ENCODE results near the gene P2RX6.
"Not testable (repeated sequence)": the region's sequence is repeated elsewhere in the genome, so short reads cannot be mapped to it uniquely, and the experiment has no call there.

Gene P2RX6

GRCh38 chr22:21052715-21053459 is 37.9 kb downstream of the P2RX6 start:
- Histone ChIP-seq H3K4me3 (no peak overlapping the region), H3K9me3 (no peaks in the 10 kb centered on the region), H3K27me3 (peaks cover 0 to 30% of the 10 kb centered on the region in 2 donors), H3K36me3 (no peaks in the 10 kb centered on the region), H3K27ac (no peak overlapping the region), H3K4me1 (no peaks in the 10 kb centered on the region)
- no peak for DNase-seq
- intact Hi-C loops (cut with DNase I; ENCODE audit: low total_unique reads) = no loop called here
- no peak for TF ChIP-seq CTCF (IDR thresholded peaks at IDR 0.05)

- no peaks in the 10 kb centered on the region for H3K36me3 ChIP-seq
- H3K27me3 ChIP-seq = peaks cover 0 to 30% of the 10 kb centered on the region in 2 donors
- H3K27ac ChIP-seq = no peak overlapping the region
- no peaks in the 10 kb centered on the region for H3K4me1 ChIP-seq
- no peaks in the 10 kb centered on the region for H3K9me3 ChIP-seq
- TF ChIP-seq CTCF (IDR thresholded peaks at IDR 0.05) = no peak
- no peak for DNase-seq
- H3K4me3 ChIP-seq = no peak overlapping the region
- intact Hi-C loops (cut with DNase I; ENCODE audit: low total_unique reads) = no loop called here
These were observed 39.2 kb downstream of the P2RX6 start for GRCh38 chr22:21054046-21054713.

GRCh38 chr22:21054714-21055563 is 40.0 kb downstream of the P2RX6 start:
- H3K27ac ChIP-seq = no peak overlapping the region
- no peak for TF ChIP-seq CTCF (IDR thresholded peaks at IDR 0.05)
- no peaks in the 10 kb centered on the region for H3K9me3 ChIP-seq
- H3K36me3 ChIP-seq = no peaks in the 10 kb centered on the region
- intact Hi-C loops (cut with DNase I; ENCODE audit: low total_unique reads) = no loop called here
- H3K4me3 ChIP-seq = no peak overlapping the region
- no peaks in the 10 kb centered on the region for H3K4me1 ChIP-seq
- peaks cover 0 to 30% of the 10 kb centered on the region in 2 donors for H3K27me3 ChIP-seq
- no peak for DNase-seq

GRCh38 chr22:21055564-21055834 is 40.5 kb downstream of the P2RX6 start:
- Histone ChIP-seq H3K27me3 (peaks cover 0 to 30% of the 10 kb centered on the region in 2 donors), H3K27ac (no peak overlapping the region), H3K4me3 (no peak overlapping the region), H3K36me3 (no peaks in the 10 kb centered on the region), H3K4me1 (no peaks in the 10 kb centered on the region), H3K9me3 (no peaks in the 10 kb centered on the region)
- no peak for TF ChIP-seq CTCF (IDR thresholded peaks at IDR 0.05)
- DNase-seq = no peak
- intact Hi-C loops (cut with DNase I; ENCODE audit: low total_unique reads) = no loop called here

- Histone ChIP-seq H3K27ac (no peak overlapping the region), H3K9me3 (no peaks in the 10 kb centered on the region), H3K36me3 (no peaks in the 10 kb centered on the region), H3K4me3 (no peak overlapping the region), H3K27me3 (peaks cover 0 to 30% of the 10 kb centered on the region in 2 donors), H3K4me1 (no peaks in the 10 kb centered on the region)
- no peak for DNase-seq
- intact Hi-C loops (cut with DNase I; ENCODE audit: low total_unique reads) = no loop called here
- no peak for TF ChIP-seq CTCF (IDR thresholded peaks at IDR 0.05)
These were observed 40.9 kb downstream of the P2RX6 start for GRCh38 chr22:21055880-21056319.

- H3K4me1 ChIP-seq; H3K27ac ChIP-seq; H3K4me3 ChIP-seq; DNase-seq; intact Hi-C loops (cut with DNase I; ENCODE audit: low total_unique reads); H3K27me3 ChIP-seq; H3K9me3 ChIP-seq; H3K36me3 ChIP-seq: not testable (repeated sequence)
These were observed 45.4 kb downstream of the P2RX6 start for GRCh38 chr22:21060363-21060762.

GRCh38 chr22:21061660-21062321 is 46.8 kb downstream of the P2RX6 start:
- H3K27me3 ChIP-seq; H3K4me3 ChIP-seq; intact Hi-C loops (cut with DNase I; ENCODE audit: low total_unique reads); H3K36me3 ChIP-seq; H3K9me3 ChIP-seq; DNase-seq; H3K4me1 ChIP-seq; H3K27ac ChIP-seq: not testable (repeated sequence)

GRCh38 chr22:21064425-21064824 is 49.5 kb downstream of the P2RX6 start:
- H3K27ac ChIP-seq; H3K9me3 ChIP-seq; H3K4me1 ChIP-seq; DNase-seq; H3K36me3 ChIP-seq; H3K4me3 ChIP-seq; intact Hi-C loops (cut with DNase I; ENCODE audit: low total_unique reads): not testable (repeated sequence)
- H3K27me3 ChIP-seq = peaks cover 0 to 10% of the 10 kb centered on the region in 2 donors
